Stimulated activated CD4-positive, alpha-beta T cell treated with anti-CD3 and anti-CD28 coated beads, Interleukin-15, amount 100 ng/mL, for 48 hours (primary cell): ENCODE results near the gene ZSCAN1.
A peak's percentile ranks its signal among the peaks of the same experiment; 100 is the strongest.

Experiments
- DNase-seq, 2 donors: peaks; one replicate each; pipeline ENCODE4 v3.0.0-alpha.2; 2020; ENCODE audit warnings: low read depth in 2 of 2

ZSCAN1 gene

GRCh38 chr19:58084596-58085347 lies 50.9 kb downstream of the ZSCAN1 start:
- no peak for DNase-seq

DNA sequence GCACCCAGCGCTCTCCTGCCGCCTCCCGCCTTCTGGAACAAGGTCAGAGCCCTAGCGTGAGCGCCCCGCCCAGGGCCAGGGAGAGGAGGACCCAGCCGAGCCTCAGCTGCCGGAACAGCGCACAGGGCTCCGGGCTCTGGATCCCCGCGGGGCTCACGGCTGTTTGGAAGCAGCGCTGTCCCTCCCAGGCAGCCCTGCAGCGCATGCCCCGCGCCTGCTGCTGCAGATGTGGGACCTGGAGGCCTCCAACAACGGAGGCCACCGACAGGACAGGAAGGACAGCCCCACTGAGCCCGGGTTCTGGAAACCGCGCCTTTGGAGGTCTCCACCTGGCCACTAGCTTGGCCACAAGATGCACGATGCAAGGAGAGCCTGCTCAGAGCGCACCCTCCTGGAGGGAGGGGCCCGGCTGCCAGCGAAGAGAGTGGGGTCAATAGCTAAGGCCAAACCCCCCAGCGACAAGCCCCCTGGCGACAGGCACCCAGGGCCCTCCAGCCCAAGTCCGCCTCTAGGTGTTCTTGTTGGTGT lies 51.6 kb downstream of the ZSCAN1 start:
- no peak for DNase-seq

GRCh38 chr19:58086825-58087710 lies 53.2 kb downstream of the ZSCAN1 start:
- DNase-seq, result no peak

DNA sequence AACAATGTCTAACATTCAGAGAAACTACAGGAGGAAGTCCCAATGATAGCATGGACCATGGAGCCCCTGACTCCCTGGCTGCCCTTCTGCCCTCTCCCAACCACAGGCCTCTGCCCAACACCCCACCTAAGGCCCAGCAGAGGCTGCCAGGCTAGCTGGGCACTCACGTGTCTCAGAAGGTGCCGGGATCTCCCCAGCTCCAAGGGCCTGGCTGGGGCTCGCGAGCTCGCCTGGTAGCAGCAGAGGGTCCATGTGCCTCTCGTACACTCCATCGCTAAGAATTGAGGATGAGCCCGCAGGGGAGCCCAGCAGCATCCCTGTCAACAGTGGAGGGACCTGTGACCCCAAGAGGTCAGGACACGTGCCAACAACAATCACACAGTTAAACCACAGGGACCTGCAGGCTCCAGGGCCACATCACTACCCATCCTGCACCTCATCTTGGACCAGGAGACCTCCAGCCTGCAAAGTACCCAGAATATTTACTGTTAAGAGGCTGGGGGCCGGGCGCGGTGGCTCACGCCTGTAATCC lies 54.8 kb downstream of the ZSCAN1 start:
- DNase-seq, result no peak

DNA sequence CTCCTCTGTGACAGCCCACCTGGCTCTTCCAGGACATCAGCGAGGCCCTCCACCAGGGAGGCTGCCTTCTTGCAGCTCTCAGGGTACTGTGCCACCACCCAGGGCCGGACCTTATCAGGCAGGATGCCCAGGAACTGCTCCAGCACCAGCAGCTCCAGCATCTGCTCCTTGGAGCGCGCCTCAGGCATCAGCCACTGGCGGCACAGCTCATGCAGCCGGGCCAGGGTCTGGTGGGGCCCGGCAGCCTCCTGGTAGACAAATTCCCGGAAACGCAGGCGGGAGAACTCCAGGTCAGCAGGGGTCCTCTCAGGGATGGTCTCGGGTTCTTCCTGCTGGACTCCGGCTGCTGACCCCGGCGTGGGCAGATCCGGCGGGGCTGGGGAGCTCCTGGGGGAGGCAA lies 56.0 kb downstream of the ZSCAN1 start:
- no peak for DNase-seq

DNA sequence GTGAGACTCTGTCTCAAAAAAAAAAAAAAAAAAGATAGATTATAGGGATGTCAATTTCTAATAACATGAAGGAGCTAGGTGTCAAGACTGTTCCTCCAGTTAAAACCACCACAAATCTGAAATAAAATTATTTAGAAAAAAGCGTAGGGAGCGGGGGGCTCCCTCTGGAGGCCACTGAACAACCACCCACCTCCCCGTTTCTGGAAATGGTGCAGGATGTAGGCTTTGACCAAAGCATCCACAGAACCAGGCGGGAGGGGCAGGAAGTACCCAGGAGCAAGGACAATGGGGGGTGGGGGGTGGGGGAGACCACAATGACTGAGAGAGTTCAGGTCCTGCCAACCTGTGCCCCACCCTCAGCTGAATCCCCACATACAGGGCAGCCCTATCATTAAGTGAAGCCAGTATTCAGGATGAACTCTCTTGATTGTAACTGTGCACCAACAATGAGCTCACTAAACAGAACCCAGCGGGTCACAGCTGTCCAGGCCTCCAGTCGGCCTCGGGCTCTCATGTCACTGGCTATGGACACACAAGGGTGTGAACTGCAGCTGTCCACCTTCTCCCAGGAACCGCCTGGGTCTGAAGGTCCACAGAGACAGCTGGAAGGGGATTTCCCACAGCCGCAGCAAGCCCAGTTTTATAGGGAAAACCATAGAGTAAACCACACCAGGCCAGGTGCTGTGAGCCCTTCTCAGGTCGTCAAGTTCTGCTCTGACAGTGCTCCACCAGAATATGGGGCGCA lies 57.6 kb downstream of the ZSCAN1 start:
- DNase-seq, result no peak

DNA sequence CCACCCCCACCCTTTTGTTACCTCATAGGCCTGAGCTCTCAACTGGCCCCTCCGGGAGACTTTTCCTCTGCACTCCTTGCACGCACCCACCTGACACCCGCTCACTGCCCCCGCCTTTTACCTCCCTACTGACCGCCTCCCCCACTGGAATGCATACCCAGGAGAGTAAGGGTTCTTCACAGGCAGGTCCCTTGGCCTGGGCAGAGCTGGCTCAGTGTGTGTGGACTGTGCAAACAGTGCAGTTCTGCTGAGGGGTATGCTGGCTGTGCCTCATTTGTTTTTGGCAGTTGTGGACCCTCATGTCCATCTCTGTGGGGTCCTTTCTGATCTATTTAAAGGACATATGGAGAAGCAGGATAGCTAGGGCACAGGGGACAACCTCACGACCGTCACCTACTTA lies 59.2 kb downstream of the ZSCAN1 start:
- DNase-seq, result no peak

DNA sequence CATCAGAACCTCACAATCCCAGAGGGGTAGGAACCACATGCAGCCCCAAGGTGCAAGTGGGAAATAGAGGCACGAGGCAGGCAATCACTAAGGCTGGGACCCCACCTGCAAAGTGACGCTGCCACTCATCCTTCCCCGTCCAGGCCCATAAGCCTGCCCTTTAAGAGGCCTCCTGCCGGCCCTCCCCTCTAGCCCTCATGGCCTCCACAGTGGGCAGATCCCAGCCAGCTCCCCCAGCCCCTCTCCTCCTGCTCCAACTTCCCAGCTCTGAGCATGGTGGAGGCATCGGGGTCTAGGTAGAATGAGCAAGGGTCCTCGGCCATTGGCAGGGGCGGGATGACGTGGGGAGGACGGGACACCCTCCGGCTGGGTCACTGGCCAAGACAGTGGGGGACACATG lies 61.5 kb downstream of the ZSCAN1 start:
- no peak for DNase-seq

GRCh38 chr19:58096884-58097283 lies 63.1 kb downstream of the ZSCAN1 start:
- DNase-seq, result no peak

GRCh38 chr19:58097349-58097748 lies 63.5 kb downstream of the ZSCAN1 start:
- no peak for DNase-seq

DNA sequence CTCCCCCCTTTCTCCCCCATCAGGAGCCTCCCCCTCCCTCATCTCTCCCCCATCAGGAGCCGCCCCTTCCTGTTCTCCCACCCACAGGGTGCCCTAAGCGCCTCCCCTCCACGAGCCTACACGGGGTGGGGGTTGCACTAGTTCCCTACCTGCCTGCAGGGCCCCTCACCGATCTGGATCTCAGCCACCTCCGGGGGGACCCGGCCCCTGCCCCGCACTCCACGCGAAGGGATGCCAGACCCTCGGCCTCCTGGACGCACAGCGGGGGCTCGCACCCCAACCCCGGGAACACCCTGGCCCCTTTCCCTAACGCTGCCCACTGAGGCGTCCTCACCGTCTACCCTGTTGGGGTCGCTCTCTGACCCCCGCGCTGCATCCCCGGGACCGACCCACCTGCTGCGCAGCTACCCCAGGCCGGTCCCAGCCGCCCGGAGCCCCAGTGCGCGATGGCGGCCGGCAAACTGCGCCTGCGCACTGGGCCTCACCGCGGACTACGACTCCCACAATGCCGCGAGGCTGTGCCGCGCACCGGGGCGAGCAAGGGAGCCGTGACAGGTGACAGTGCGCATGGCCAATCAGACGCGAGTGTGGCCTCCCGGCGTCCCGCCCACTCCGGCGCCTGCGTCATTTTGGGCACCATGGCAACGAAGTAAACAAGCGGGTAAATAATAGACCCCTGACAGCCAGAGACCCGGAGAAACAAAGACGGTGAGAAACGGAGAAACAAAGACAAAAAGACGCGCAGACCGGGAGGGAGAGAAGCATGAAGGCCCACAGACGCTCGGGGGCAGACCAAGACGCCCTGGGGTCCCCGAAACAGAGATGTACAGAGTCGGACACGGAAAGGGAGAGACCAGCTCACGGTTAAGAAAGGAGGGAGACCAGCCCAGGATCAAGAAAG lies 64.2 kb downstream of the ZSCAN1 start, which contains the start of gene ZSCAN18:
Gene ZSCAN18 (minus strand): TSS at position 451 of the 901 bp plus-strand sequence. CDS start 7,964 bp downstream, outside the sequence.
- DNase-seq, result peak; percentile 89 to 92

DNA sequence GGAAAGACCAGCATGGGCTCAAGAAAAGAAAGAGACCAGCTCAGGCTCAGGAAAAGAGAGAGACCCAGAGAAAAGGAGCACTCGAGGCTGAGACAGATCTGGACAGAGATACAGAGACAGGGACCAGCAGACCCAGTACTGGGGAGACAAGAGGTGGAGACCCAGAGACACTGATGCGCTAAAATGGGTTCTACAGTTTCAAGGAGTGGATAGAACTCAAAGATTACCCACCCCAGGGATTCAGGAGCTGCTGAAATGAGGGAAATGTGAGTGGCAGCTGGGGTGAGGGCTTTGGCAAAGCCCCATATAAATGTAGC lies 64.8 kb downstream of the ZSCAN1 start:
- no peak for DNase-seq
